Measurements from ENCODE around the gene ZNF827.

The ZNF827 gene

GRCh38 chr4:145791988-145792387, 146.6 kb downstream of the ZNF827 start:
- no peaks in the 10 kb centered on the region for H4K20me1 ChIP-seq (ENCODE audit: control insufficient read depth, insufficient read depth, low read depth, low read length)
- TF ChIP-seq EZH2phosphoT487 (IDR thresholded peaks at IDR 0.05; ENCODE audit: borderline replicate concordance, low read length), result no peak
- TF ChIP-seq CTCF (IDR thresholded peaks at IDR 0.05; ENCODE audit: low read depth, low read length, poor library complexity, severe bottlenecking), result no peak
- H3K4me1 ChIP-seq (ENCODE audit: control insufficient read depth, low read length), result no peaks in the 10 kb centered on the region
- peaks cover 20% of the 10 kb centered on the region for H3K36me3 ChIP-seq (ENCODE audit: control insufficient read depth, low read length)
- H3K27ac ChIP-seq (ENCODE audit: low read depth, low read length), result no peak overlapping the region
- no peak overlapping the region for H3K4me3 ChIP-seq (ENCODE audit: low read length)
- H3K79me2 ChIP-seq (ENCODE audit: control insufficient read depth, low read length), result no peaks in the 10 kb centered on the region
- no peaks in the 10 kb centered on the region for H3K9me2 ChIP-seq (replicated peaks; ENCODE audit: control insufficient read depth, low read length)
- H3K9me3 ChIP-seq (ENCODE audit: control insufficient read depth, insufficient read depth, low read length), result no peaks in the 10 kb centered on the region
- no peak overlapping the region for H3K4me2 ChIP-seq (ENCODE audit: low read length)
- no peaks in the 10 kb centered on the region for H3K27me3 ChIP-seq (ENCODE audit: control insufficient read depth, low read length)
- H3F3A ChIP-seq (ENCODE audit: control insufficient read depth, insufficient read depth), result no peaks in the 10 kb centered on the region

- H3K4me1 ChIP-seq (ENCODE audit: control insufficient read depth, low read length), result no peaks in the 10 kb centered on the region
- H3K4me2 ChIP-seq (ENCODE audit: low read length), result no peak overlapping the region
- no peaks in the 10 kb centered on the region for H3K79me2 ChIP-seq (ENCODE audit: control insufficient read depth, low read length)
- H3K9me2 ChIP-seq (replicated peaks; ENCODE audit: control insufficient read depth, low read length), result no peaks in the 10 kb centered on the region
- no peaks in the 10 kb centered on the region for H3K27me3 ChIP-seq (ENCODE audit: control insufficient read depth, low read length)
- H3K4me3 ChIP-seq (ENCODE audit: low read length), result no peak overlapping the region
- H3K27ac ChIP-seq (ENCODE audit: low read depth, low read length), result no peak overlapping the region
- no peaks in the 10 kb centered on the region for H4K20me1 ChIP-seq (ENCODE audit: control insufficient read depth, insufficient read depth, low read depth, low read length)
- H3F3A ChIP-seq (ENCODE audit: control insufficient read depth, insufficient read depth), result no peaks in the 10 kb centered on the region
- TF ChIP-seq CTCF (IDR thresholded peaks at IDR 0.05; ENCODE audit: low read depth, low read length, poor library complexity, severe bottlenecking), result no peak
- no peak for TF ChIP-seq EZH2phosphoT487 (IDR thresholded peaks at IDR 0.05; ENCODE audit: borderline replicate concordance, low read length)
- peaks cover 4% of the 10 kb centered on the region; the same call in 1 of the 2 replicates for H3K36me3 ChIP-seq (ENCODE audit: control insufficient read depth, low read length)
- H3K9me3 ChIP-seq (ENCODE audit: control insufficient read depth, insufficient read depth, low read length), result no peaks in the 10 kb centered on the region
These were observed 149.9 kb downstream of the ZNF827 start for GRCh38 chr4:145788755-145789154.

GRCh38 chr4:145786830-145787229, 151.8 kb downstream of the ZNF827 start:
- Histone ChIP-seq H4K20me1 (ENCODE audit: control insufficient read depth, insufficient read depth, low read depth, low read length) (no peaks in the 10 kb centered on the region), H3K27ac (ENCODE audit: low read depth, low read length) (no peak overlapping the region), H3F3A (ENCODE audit: control insufficient read depth, insufficient read depth) (no peaks in the 10 kb centered on the region), H3K79me2 (ENCODE audit: control insufficient read depth, low read length) (no peaks in the 10 kb centered on the region), H3K4me3 (ENCODE audit: low read length) (no peak overlapping the region), H3K36me3 (ENCODE audit: control insufficient read depth, low read length) (peaks cover 4% of the 10 kb centered on the region; the same call in 1 of the 2 replicates), H3K27me3 (ENCODE audit: control insufficient read depth, low read length) (no peaks in the 10 kb centered on the region), H3K9me3 (ENCODE audit: control insufficient read depth, insufficient read depth, low read length) (no peaks in the 10 kb centered on the region), H3K4me1 (ENCODE audit: control insufficient read depth, low read length) (no peaks in the 10 kb centered on the region), H3K4me2 (ENCODE audit: low read length) (no peak overlapping the region), H3K9me2 (replicated peaks; ENCODE audit: control insufficient read depth, low read length) (no peaks in the 10 kb centered on the region)
- TF ChIP-seq EZH2phosphoT487 (IDR thresholded peaks at IDR 0.05; ENCODE audit: borderline replicate concordance, low read length) (no peak), CTCF (IDR thresholded peaks at IDR 0.05; ENCODE audit: low read depth, low read length, poor library complexity, severe bottlenecking) (no peak)
